ENCODE results near the gene PLXNB2.
A peak's percentile ranks its signal among the peaks of the same experiment; 100 is the strongest.
"Not testable (repeated sequence)": the region's sequence is repeated elsewhere in the genome, so short reads cannot be mapped to it uniquely, and the experiment has no call there.

Gene PLXNB2

DNA sequence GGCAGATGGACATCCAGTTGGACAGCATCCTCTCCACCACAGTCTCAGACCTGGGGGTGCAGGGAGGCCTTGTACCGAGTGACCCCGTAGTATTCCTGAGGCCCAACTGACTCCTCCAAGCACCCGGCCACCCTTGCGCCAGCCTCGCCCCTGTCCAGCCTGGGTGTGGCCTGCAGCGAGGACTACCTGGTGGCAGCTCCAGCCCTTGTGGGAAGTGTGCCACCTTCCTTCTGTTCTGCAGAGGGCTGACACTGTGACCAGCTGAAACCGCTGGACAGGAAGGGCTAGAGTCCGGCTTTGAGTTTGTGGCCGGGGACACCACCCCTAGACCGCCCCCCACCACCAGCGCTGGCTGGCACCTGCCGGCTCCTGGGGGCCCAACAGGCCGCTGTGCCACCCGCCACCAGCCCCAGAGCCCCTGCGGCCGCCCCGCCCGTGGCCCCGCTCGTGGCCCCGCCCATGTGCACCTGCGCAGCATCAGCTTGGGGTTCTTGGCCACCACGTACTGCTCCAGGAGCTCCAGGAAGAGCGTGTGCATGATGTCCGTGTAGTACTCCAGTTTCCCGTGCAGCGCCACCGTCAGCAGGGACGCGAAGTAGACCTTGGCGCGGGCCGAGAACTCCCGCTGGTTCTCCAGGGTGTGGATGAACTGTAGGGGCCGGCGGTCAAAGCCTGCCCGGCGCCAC is 27.3 kb downstream of the PLXNB2 start:
- peaks cover 100% of the 10 kb centered on the region for H3K36me3 Mint-ChIP-seq (ENCODE audit: low read depth)
- no peak overlapping the region for H3K4me3 Mint-ChIP-seq
- intact Hi-C loops (cut with micrococcal nuclease): no loop called here
- H3K27ac Mint-ChIP-seq: no peak overlapping the region
- H3K27me3 Mint-ChIP-seq: no peaks in the 10 kb centered on the region
- H3K4me1 Mint-ChIP-seq (ENCODE audit: low read depth): peaks cover 2% of the 10 kb centered on the region
- H3K9me3 Mint-ChIP-seq: no peaks in the 10 kb centered on the region

- intact Hi-C loops (cut with micrococcal nuclease): loop anchor here (5.0 kb wide), 1 partner anchor 48 kb away; the partner anchor contains the start of gene DENND6B
- H3K27me3 Mint-ChIP-seq: no peaks in the 10 kb centered on the region
- H3K36me3 Mint-ChIP-seq (ENCODE audit: low read depth): peaks cover 99% of the 10 kb centered on the region
- no peaks in the 10 kb centered on the region for H3K9me3 Mint-ChIP-seq
- no peak overlapping the region for H3K27ac Mint-ChIP-seq
- no peak overlapping the region for H3K4me3 Mint-ChIP-seq
- peaks cover 9% of the 10 kb centered on the region for H3K4me1 Mint-ChIP-seq (ENCODE audit: low read depth)
Measured at GRCh38 chr22:50278956-50279619, 28.4 kb downstream of the PLXNB2 start.

- H3K9me3 Mint-ChIP-seq: no peaks in the 10 kb centered on the region
- intact Hi-C loops (cut with micrococcal nuclease): loop anchor here (5.0 kb wide), 1 partner anchor 49 kb away; the partner anchor contains the start of gene DENND6B
- no peak overlapping the region for H3K4me3 Mint-ChIP-seq
- H3K4me1 Mint-ChIP-seq (ENCODE audit: low read depth): peaks cover 12% of the 10 kb centered on the region
- no peaks in the 10 kb centered on the region for H3K27me3 Mint-ChIP-seq
- no peak overlapping the region for H3K27ac Mint-ChIP-seq
- H3K36me3 Mint-ChIP-seq (ENCODE audit: low read depth): peaks cover 99% of the 10 kb centered on the region
Measured at GRCh38 chr22:50278461-50278860, 29.0 kb downstream of the PLXNB2 start.

DNA sequence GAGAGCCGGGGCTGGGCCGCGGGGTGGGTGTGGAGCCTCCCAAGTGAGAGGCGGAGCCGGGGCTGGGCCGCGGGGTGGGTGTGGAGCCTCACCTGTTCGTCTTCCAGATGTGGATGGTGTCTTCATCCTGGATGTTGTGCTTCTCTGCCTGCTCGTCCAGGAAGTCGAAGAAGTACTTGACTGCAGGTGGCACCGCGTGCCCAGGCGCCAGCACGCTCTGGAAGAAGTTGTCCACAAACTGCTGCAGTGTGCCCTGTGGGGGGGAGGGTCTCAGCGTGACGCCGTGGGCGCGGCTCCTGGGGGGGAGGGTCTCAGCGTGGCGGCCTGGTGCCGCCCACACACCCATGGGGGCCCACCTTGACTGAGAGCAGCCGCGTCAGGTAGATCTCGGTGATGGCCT is 29.7 kb downstream of the PLXNB2 start:
- Mint-ChIP-seq H3K27me3 (peaks cover 2% of the 10 kb centered on the region), H3K36me3 (ENCODE audit: low read depth) (peaks cover 95% of the 10 kb centered on the region), H3K4me3 (no peak overlapping the region), H3K4me1 (ENCODE audit: low read depth) (peaks cover 16% of the 10 kb centered on the region), H3K27ac (no peak overlapping the region), H3K9me3 (no peaks in the 10 kb centered on the region)
- intact Hi-C loops (cut with micrococcal nuclease): loop anchor here (5.0 kb wide), 1 partner anchor 50 kb away; the partner anchor contains the start of gene DENND6B

DNA sequence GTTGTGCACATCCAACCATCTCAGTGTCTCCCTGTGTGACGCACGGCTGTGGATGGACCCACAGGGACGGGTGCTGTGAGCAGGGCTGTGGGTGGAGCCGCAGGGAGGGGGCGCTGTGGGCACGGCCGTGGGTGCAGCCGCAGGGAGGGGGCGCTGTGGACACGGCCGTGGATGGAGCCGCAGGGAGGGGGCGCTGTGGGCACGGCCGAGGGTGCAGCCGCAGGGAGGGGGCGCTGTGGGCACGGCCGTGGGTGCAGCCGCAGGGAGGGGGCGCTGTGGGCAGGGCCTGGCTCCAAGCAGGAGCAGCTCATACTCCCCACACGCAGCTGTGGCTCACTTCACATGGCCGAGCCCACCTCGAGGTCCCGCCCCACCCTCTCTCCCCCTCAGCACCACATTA is 31.3 kb downstream of the PLXNB2 start:
- peaks cover 25% of the 10 kb centered on the region for H3K4me1 Mint-ChIP-seq (ENCODE audit: low read depth)
- peak overlapping the region; percentile 1 for H3K27ac Mint-ChIP-seq
- intact Hi-C loops (cut with micrococcal nuclease): loop anchor here (1.0 to 5.0 kb wide), 2 partner anchors 51 to 66 kb away; partner anchors contain the start of gene DENND6B
- H3K27me3 Mint-ChIP-seq: peaks cover 9% of the 10 kb centered on the region
- H3K4me3 Mint-ChIP-seq: no peak overlapping the region
- H3K9me3 Mint-ChIP-seq: no peaks in the 10 kb centered on the region
- H3K36me3 Mint-ChIP-seq (ENCODE audit: low read depth): peaks cover 81% of the 10 kb centered on the region

DNA sequence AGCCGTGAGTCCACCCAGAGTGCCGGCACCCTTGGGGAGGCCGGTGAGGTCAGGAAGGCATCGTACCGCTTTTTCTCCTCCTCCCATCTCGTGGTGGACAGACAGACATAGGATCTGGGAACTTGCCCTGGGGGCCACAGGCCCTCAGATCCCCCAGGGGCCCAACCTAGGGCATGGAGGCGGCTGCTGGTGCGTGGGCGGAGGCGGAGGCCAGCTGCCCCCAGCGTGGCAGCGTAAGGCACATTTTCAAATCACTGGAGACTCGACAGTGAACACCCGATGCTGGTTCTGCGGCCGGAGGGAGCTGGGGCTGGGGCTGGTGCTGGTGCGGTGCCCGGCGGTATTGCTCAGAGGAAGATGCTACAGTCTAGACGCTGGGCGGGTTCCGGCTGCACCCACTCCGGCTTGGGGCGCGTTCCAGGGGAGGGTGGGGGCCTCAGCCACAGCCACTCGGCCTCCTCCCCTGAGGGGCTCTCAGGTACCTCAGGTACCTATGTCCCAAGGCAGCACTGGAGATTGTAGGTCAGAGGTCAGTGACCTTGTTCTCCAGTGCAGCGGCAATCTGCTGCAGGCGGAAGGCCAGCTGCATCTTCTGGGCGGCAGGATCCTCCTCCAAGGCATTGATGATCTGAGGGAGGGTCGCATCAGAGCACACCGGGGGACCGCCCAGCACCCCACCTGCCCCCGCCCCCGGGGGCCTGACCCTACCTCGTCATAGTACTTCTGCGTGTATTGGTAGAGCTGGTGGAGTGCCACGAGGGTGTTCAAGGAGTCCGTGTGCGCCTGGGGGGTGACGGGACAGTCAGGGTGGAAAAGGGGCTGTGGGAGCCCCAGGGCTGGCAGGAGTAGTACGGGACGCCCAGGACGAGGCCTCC is 32.0 kb downstream of the PLXNB2 start:
- H3K4me1 Mint-ChIP-seq (ENCODE audit: low read depth): peaks cover 25% of the 10 kb centered on the region
- intact Hi-C loops (cut with micrococcal nuclease): loop anchor here (1.0 to 5.0 kb wide), 2 partner anchors 52 to 67 kb away; partner anchors contain the start of gene DENND6B

DNA sequence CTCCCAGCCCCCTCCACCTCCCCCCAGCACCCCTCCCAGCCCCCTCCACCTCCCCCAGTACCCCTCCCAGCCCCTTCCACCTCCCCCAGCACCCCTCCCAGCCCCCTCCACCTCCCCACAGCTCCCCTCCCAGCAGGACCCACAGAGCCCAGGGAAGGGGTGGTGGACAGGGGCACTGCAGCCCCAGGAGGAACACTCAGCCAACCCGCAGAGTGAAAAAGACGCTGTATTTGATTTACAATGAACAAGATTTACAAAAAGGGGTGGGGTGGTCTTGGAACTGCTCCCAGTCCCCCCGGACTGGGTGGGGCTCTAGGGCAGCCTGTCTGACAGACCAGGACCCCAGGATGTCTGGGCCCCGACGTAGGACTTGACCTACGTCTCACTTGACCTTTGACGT is 32.7 kb downstream of the PLXNB2 start:
- Mint-ChIP-seq H3K36me3 (ENCODE audit: low read depth) (peaks cover 68% of the 10 kb centered on the region), H3K9me3 (no peaks in the 10 kb centered on the region), H3K4me3 (no peak overlapping the region), H3K27ac (no peak overlapping the region), H3K4me1 (ENCODE audit: low read depth) (peaks cover 27% of the 10 kb centered on the region), H3K27me3 (peaks cover 18% of the 10 kb centered on the region)
- intact Hi-C loops (cut with micrococcal nuclease): loop anchor here (5.0 kb wide), 2 partner anchors 33 to 53 kb away; partner anchors contain the start of genes DENND6B and PLXNB2

More for the DNA sequence above, 32.0 kb downstream of the PLXNB2 start:
- H3K27me3 Mint-ChIP-seq: peaks cover 15% of the 10 kb centered on the region
- no peaks in the 10 kb centered on the region for H3K9me3 Mint-ChIP-seq
- no peak overlapping the region for H3K27ac Mint-ChIP-seq
- H3K36me3 Mint-ChIP-seq (ENCODE audit: low read depth): peaks cover 74% of the 10 kb centered on the region
- H3K4me3 Mint-ChIP-seq: no peak overlapping the region

- H3K4me3 Mint-ChIP-seq: no peak overlapping the region
- H3K27ac Mint-ChIP-seq: peak overlapping the region; percentile 1
- no peaks in the 10 kb centered on the region for H3K9me3 Mint-ChIP-seq
- intact Hi-C loops (cut with micrococcal nuclease): loop anchor here (5.0 kb wide), 1 partner anchor 33 kb away; the partner anchor contains the start of gene PLXNB2
- peaks cover 63% of the 10 kb centered on the region for H3K36me3 Mint-ChIP-seq (ENCODE audit: low read depth)
- peaks cover 32% of the 10 kb centered on the region for H3K4me1 Mint-ChIP-seq (ENCODE audit: low read depth)
- H3K27me3 Mint-ChIP-seq: peaks cover 22% of the 10 kb centered on the region
Measured at GRCh38 chr22:50274311-50274710, 33.1 kb downstream of the PLXNB2 start.

- peak overlapping the region; percentile 1 for H3K27ac Mint-ChIP-seq
- H3K4me1 Mint-ChIP-seq (ENCODE audit: low read depth): peaks cover 34% of the 10 kb centered on the region
- peaks cover 28% of the 10 kb centered on the region for H3K27me3 Mint-ChIP-seq
- H3K36me3 Mint-ChIP-seq (ENCODE audit: low read depth): peaks cover 58% of the 10 kb centered on the region
- H3K9me3 Mint-ChIP-seq, H3K4me3 Mint-ChIP-seq: not testable (repeated sequence)
- intact Hi-C loops (cut with micrococcal nuclease): loop anchor here (5.0 kb wide), 1 partner anchor 34 kb away; the partner anchor contains the start of gene PLXNB2
Measured at GRCh38 chr22:50273781-50274180, 33.7 kb downstream of the PLXNB2 start.

DNA sequence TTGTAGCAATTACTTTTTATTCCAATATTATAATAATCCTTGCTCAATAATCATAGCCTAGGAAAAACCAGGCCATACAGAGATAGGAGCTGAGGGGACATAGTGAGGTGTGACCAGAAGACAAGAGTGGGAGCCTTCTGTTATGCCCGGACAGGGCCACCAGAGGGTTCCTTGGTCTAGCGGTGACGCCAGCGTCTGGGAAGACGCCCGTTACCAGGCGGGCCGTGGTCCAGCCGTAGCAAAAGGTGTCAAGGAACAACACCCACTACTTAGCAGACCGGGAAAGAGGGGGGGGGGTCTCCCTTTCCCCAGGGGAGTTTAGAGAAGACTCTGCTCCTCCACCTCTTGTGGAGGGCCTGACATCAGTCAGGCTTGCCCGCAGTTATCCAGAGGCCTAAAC is 34.1 kb downstream of the PLXNB2 start:
- intact Hi-C loops (cut with micrococcal nuclease): loop anchor here (5.0 kb wide), 1 partner anchor 34 kb away; the partner anchor contains the start of gene PLXNB2

DNA sequence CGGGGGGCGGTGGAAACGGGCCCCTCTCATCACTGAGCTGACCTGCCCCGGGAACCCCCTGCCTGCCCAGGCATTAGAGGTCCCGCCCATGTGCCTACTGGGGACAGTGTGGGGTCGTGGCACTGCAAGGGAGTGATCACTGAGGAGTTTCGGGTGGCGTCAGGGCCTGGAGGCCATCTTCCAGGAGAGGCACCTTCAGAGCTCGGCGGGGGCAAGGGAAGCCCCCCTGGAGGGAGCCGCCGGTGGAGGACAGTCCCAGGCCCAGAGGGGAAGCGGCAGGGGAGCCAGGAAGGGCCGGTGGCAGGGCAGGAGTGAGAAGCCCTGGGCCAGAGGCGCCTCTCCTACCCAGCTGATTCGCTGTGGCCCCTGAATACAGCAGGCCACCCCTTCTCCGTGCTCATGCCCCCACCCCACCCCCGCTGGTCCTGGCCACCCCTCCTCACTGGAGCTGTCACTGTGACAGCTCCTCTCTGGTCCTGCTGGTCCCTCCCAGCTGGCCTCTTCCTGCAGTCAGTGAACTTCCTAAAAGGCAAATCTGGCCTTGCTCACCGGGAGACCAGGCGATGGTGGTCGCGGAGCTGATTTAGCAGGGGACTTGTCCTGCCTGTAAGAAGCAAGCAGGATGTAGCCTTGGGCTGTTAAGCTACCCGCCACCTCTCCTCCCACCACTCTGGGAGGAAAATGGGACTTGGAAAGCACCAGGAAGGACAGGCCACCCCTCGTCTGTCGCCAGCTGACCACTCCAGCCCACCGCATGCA is 35.2 kb downstream of the PLXNB2 start:
- no peak overlapping the region for H3K4me3 Mint-ChIP-seq
- peaks cover 41% of the 10 kb centered on the region for H3K4me1 Mint-ChIP-seq (ENCODE audit: low read depth)
- H3K27ac Mint-ChIP-seq: no peak overlapping the region
- intact Hi-C loops (cut with micrococcal nuclease): loop anchor here (5.0 kb wide), 1 partner anchor 35 kb away; the partner anchor contains the start of gene PLXNB2
- no peaks in the 10 kb centered on the region for H3K9me3 Mint-ChIP-seq
- H3K36me3 Mint-ChIP-seq (ENCODE audit: low read depth): peaks cover 42% of the 10 kb centered on the region
- H3K27me3 Mint-ChIP-seq: peaks cover 41% of the 10 kb centered on the region

More for the DNA sequence above, 34.1 kb downstream of the PLXNB2 start:
- peak overlapping the region; percentile 1 for H3K27ac Mint-ChIP-seq
- peaks cover 38% of the 10 kb centered on the region for H3K4me1 Mint-ChIP-seq (ENCODE audit: low read depth)
- H3K9me3 Mint-ChIP-seq, H3K4me3 Mint-ChIP-seq: not testable (repeated sequence)
- H3K36me3 Mint-ChIP-seq (ENCODE audit: low read depth): peaks cover 53% of the 10 kb centered on the region
- peaks cover 32% of the 10 kb centered on the region for H3K27me3 Mint-ChIP-seq

DNA sequence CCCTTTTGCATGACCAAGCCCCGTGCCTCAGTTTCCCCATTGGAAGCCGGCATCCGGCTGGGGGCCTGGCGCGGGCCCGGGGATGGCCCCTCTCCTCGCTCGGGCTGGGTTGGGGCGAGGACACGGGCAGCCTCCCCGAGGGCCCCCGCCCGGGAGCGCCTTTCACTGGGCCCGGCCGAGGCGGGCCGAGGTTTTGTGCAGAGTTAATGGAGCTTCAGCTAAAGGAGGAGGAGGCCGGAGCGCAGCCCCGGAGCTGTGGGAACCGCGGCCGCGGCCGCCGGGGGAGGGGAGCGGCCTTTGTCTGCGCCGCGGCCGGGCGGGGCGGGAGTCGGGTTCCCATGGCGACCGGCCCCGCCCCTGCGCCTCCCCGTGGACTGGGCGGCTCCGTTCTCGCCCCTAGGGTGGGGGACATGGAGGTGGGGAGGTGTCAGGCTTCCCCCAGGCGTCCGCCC is 35.9 kb downstream of the PLXNB2 start:
- Mint-ChIP-seq H3K27ac (no peak overlapping the region), H3K36me3 (ENCODE audit: low read depth) (peaks cover 35% of the 10 kb centered on the region), H3K4me3 (peak overlapping the region; percentile 42), H3K9me3 (no peaks in the 10 kb centered on the region), H3K4me1 (ENCODE audit: low read depth) (peaks cover 41% of the 10 kb centered on the region), H3K27me3 (peaks cover 46% of the 10 kb centered on the region)
- intact Hi-C loops (cut with micrococcal nuclease): loop anchor here (5.0 kb wide), 1 partner anchor 36 kb away; the partner anchor contains the start of gene PLXNB2
